ENCODE measurements around the gene LMBRD2.
A peak's percentile ranks its signal among the peaks of the same experiment; 100 is the strongest.

Gene LMBRD2

GRCh38 chr5:36162810-36163486 is 11.3 kb upstream of the LMBRD2 start:
- DNase-seq (ENCODE audit: extremely low read depth, low read depth): no peak
- TF ChIP-seq CTCF (IDR thresholded peaks at IDR 0.05; ENCODE audit: low read depth, low read length, missing control alignments): no peak
- H3K4me3 ChIP-seq (replicated peaks; ENCODE audit: low read depth, low read length): no peak overlapping the region

DNA sequence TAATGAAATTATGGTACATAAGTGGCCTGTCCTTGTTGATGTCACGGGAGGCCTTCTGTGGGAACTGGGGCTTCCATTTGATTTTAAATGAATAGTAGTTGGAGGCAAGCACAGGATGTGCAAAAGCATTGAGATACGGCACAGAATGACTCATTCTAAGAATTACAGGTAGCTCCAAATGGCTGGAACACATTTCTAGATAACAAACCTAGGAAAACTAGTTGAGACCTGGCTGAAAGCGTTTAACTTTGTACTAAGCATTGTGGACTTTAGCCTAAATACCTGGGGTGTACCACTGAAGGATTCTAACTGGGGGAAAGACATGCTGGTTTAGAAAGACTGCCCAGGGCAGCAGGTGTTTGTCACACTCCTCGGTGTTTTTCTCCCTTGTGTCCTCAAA is 9.7 kb upstream of the LMBRD2 start:
- no peak for TF ChIP-seq CTCF (IDR thresholded peaks at IDR 0.05; ENCODE audit: low read depth, low read length, missing control alignments)
- H3K4me3 ChIP-seq (replicated peaks; ENCODE audit: low read depth, low read length): no peak overlapping the region
- no peak for DNase-seq (ENCODE audit: extremely low read depth, low read depth)

DNA sequence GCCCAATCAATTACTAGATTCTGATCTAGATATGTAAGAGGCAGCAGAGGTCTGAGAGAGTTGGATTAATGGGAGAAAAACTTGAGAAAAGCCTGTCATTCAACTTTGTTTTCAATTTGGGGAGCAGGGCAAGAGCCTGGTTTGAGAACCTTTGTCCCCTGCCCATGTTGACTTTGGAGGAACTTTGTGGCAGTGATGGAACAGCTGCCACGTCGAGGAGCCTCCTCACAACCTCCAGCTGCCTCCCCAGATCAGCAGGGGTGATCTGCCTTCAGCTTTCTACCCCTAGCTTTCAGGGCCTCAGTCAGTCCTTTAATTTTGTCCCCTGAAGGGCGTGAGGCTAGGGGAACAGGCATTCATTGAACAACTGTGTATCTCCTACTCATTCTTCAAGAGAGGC is 8.9 kb upstream of the LMBRD2 start:
- DNase-seq (ENCODE audit: extremely low read depth, low read depth): no peak
- no peak for TF ChIP-seq CTCF (IDR thresholded peaks at IDR 0.05; ENCODE audit: low read depth, low read length, missing control alignments)
- no peak overlapping the region for H3K4me3 ChIP-seq (replicated peaks; ENCODE audit: low read depth, low read length)

DNA sequence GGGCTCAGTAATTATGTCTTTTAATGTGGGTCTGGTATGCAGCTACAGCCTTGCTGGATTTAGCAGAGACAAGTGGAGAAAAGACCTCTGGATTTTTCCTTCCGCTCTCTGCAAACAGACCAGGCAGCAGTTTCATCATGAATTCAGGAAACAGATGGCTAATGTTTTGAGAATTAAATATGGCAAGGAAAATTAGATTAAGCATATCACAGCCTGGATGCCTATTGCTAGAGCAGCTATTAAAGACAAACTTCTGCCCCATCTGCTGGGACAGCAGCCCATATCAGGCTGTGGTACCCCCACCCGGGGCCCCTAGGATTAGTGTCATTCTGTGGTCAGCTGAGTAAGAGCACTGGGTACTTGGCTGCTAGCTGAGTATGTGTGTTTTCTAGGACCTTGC is 6.5 kb upstream of the LMBRD2 start:
- DNase-seq (ENCODE audit: extremely low read depth, low read depth): no peak
- H3K4me3 ChIP-seq (replicated peaks; ENCODE audit: low read depth, low read length): no peak overlapping the region
- no peak for TF ChIP-seq CTCF (IDR thresholded peaks at IDR 0.05; ENCODE audit: low read depth, low read length, missing control alignments)

DNA sequence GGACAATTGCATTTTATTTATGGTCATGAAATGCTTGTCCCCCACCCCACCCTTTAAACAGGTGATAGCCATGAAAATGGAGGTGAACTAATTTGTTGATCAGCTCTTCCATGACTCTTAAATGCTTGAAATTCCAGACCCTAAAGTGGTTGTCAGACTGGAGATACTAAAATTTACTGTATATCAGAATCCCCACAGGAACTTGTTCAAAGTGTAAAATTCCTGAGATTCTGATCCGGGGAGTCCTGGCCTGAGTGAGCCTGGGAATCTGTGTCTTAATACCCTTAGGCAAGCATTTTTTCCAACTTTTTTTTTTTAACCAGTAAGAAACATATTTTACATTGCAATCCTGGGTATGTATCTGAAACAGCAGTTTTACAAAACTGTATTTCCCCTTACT is 4.9 kb upstream of the LMBRD2 start:
- peak; percentile 10 for DNase-seq (ENCODE audit: extremely low read depth, low read depth)
- TF ChIP-seq CTCF (IDR thresholded peaks at IDR 0.05; ENCODE audit: low read depth, low read length, missing control alignments): no peak
- no peak overlapping the region for H3K4me3 ChIP-seq (replicated peaks; ENCODE audit: low read depth, low read length)

GRCh38 chr5:36156121-36156601 is 4.5 kb upstream of the LMBRD2 start:
- no peak for TF ChIP-seq CTCF (IDR thresholded peaks at IDR 0.05; ENCODE audit: low read depth, low read length, missing control alignments)
- DNase-seq (ENCODE audit: extremely low read depth, low read depth): peak; percentile 25
- H3K4me3 ChIP-seq (replicated peaks; ENCODE audit: low read depth, low read length): no peak overlapping the region

- no peak for DNase-seq (ENCODE audit: extremely low read depth, low read depth)
- no peak for TF ChIP-seq CTCF (IDR thresholded peaks at IDR 0.05; ENCODE audit: low read depth, low read length, missing control alignments)
- no peak overlapping the region for H3K4me3 ChIP-seq (replicated peaks; ENCODE audit: low read depth, low read length)
Observed at GRCh38 chr5:36155291-36155690, 3.6 kb upstream of the LMBRD2 start.
